MM.1S (cell line): ENCODE results near the gene KCNH1.

Experiments used
- CTCF ChIP-seq: fragments of 300-600 bp; sonication (generic); IDR thresholded peaks from 2 replicates; pipeline ENCODE4 v1.5.1; 2016; ENCODE audit warnings: antibody characterized with exemption, low read length, mixed read lengths
- EZH2phosphoT487 ChIP-seq: fragments of 300-600 bp; sonication (generic); IDR thresholded peaks from 2 replicates; pipeline ENCODE4 v1.6.1; 2018; ENCODE audit warnings: antibody characterized with exemption, low read length

GRCh38 chr1:210755991-210756659, 377.8 kb downstream of the KCNH1 start:
- TF ChIP-seq CTCF (no peak), EZH2phosphoT487 (no peak)
